ENCODE measurements around the gene GTF2H1. TPM values are rescaled to one million over a fixed set of nuclear protein-coding genes. Genes with fewer than 3 reads are reported as not detected.

Gene GTF2H1
- polyA plus RNA-seq, 1 of the 3 experiments (the other 2 are of a cell fraction) = 31.2 TPM

DNA sequence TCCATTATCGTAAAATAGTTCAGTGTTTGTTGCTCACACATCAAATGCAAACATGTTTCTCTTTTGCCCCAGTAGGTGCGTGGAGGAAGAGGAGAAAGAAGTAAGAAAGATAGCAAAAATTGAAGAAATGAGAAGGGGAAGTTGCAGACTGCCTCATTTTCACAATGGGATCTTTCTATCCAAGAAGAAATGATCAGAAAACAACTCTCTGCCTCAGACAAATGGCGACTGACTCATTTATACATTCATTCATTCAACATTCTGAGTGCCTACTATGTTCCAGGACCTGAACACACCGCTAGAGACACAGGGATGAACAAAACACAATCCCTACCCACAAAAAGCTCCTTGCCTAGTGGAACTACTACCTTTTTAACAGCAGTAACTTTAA, 794 bp upstream of the GTF2H1 start:
- peak overlapping the region; percentile 92 to 97 for H3K4me3 ChIP-seq (ENCODE audit: low read depth in 2 of 2, low read length in 1 of 2)
- peaks cover 8% of the 10 kb centered on the region for H3F3A ChIP-seq (replicated peaks; ENCODE audit: insufficient read depth)
- peak overlapping the region; percentile 86 for H3K4me2 ChIP-seq
- WGBS (ENCODE audit: low lambda C conversion rate) = under 1% methylated on average over 4 of the region's 4 CpGs
- peak overlapping the region; percentile 97 for H3K9ac ChIP-seq
- H3K27me3 ChIP-seq (ENCODE audit: insufficient read depth) = no peaks in the 10 kb centered on the region
- peak; percentile 9 for DNase-seq
- TF ChIP-seq, protein P1, sequence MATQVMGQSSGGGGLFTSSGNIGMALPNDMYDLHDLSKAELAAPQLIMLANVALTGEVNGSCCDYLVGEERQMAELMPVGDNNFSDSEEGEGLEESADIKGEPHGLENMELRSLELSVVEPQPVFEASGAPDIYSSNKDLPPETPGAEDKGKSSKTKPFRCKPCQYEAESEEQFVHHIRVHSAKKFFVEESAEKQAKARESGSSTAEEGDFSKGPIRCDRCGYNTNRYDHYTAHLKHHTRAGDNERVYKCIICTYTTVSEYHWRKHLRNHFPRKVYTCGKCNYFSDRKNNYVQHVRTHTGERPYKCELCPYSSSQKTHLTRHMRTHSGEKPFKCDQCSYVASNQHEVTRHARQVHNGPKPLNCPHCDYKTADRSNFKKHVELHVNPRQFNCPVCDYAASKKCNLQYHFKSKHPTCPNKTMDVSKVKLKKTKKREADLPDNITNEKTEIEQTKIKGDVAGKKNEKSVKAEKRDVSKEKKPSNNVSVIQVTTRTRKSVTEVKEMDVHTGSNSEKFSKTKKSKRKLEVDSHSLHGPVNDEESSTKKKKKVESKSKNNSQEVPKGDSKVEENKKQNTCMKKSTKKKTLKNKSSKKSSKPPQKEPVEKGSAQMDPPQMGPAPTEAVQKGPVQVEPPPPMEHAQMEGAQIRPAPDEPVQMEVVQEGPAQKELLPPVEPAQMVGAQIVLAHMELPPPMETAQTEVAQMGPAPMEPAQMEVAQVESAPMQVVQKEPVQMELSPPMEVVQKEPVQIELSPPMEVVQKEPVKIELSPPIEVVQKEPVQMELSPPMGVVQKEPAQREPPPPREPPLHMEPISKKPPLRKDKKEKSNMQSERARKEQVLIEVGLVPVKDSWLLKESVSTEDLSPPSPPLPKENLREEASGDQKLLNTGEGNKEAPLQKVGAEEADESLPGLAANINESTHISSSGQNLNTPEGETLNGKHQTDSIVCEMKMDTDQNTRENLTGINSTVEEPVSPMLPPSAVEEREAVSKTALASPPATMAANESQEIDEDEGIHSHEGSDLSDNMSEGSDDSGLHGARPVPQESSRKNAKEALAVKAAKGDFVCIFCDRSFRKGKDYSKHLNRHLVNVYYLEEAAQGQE (IDR thresholded peaks at IDR 0.05; ENCODE audit: low read depth, low read length) = no peak
- no peak for TF ChIP-seq RFX5 (IDR thresholded peaks at IDR 0.05; ENCODE audit: low read length)
- TF ChIP-seq, protein P2, sequence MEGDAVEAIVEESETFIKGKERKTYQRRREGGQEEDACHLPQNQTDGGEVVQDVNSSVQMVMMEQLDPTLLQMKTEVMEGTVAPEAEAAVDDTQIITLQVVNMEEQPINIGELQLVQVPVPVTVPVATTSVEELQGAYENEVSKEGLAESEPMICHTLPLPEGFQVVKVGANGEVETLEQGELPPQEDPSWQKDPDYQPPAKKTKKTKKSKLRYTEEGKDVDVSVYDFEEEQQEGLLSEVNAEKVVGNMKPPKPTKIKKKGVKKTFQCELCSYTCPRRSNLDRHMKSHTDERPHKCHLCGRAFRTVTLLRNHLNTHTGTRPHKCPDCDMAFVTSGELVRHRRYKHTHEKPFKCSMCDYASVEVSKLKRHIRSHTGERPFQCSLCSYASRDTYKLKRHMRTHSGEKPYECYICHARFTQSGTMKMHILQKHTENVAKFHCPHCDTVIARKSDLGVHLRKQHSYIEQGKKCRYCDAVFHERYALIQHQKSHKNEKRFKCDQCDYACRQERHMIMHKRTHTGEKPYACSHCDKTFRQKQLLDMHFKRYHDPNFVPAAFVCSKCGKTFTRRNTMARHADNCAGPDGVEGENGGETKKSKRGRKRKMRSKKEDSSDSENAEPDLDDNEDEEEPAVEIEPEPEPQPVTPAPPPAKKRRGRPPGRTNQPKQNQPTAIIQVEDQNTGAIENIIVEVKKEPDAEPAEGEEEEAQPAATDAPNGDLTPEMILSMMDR (IDR thresholded peaks at IDR 0.05) = peak; percentile 11; the same call in 1 of the 2 replicates
- CTCF ChIA-PET = interaction anchor here (1.2 to 1.5 kb wide), 2 partner anchors 32 to 206 kb away, joined by 4 read pairs; no protein-coding TSS in a partner anchor
- H2AFZ ChIP-seq (ENCODE audit: low read depth) = peak overlapping the region; percentile 96
- no peaks in the 10 kb centered on the region for H3K9me3 ChIP-seq
- H3K79me2 ChIP-seq (ENCODE audit: insufficient read depth) = peaks cover 91% of the 10 kb centered on the region
- peak overlapping the region; percentile 95 to 96 for H3K27ac ChIP-seq (ENCODE audit: low read depth in 2 of 2, low read length in 1 of 2)
- H3K4me1 ChIP-seq (ENCODE audit: control insufficient read depth in 1 of 2, insufficient read depth in 2 of 2, low read depth in 1 of 2, low read length in 1 of 2) = peaks cover 5 to 22% of the 10 kb centered on the region in 2 experiments; a peak in 3 of 4 replicates
- H3K36me3 ChIP-seq (replicated peaks in 1 of 2; ENCODE audit: control insufficient read depth in 1 of 2, insufficient read depth in 2 of 2, low read length in 1 of 2) = peaks cover 16 to 18% of the 10 kb centered on the region in 2 experiments
- H4K20me1 ChIP-seq (ENCODE audit: insufficient read depth) = peaks cover 6% of the 10 kb centered on the region; the same call in 1 of the 2 replicates
- POLR2A ChIA-PET = interaction anchor here (0.5 to 2.4 kb wide), 6 partner anchors 14 to 932 kb away, joined by 3 to 25 read pairs (median 4); partner anchors contain the start of genes LDHA and TSG101
- no peaks in the 10 kb centered on the region for H3K9me2 ChIP-seq

DNA sequence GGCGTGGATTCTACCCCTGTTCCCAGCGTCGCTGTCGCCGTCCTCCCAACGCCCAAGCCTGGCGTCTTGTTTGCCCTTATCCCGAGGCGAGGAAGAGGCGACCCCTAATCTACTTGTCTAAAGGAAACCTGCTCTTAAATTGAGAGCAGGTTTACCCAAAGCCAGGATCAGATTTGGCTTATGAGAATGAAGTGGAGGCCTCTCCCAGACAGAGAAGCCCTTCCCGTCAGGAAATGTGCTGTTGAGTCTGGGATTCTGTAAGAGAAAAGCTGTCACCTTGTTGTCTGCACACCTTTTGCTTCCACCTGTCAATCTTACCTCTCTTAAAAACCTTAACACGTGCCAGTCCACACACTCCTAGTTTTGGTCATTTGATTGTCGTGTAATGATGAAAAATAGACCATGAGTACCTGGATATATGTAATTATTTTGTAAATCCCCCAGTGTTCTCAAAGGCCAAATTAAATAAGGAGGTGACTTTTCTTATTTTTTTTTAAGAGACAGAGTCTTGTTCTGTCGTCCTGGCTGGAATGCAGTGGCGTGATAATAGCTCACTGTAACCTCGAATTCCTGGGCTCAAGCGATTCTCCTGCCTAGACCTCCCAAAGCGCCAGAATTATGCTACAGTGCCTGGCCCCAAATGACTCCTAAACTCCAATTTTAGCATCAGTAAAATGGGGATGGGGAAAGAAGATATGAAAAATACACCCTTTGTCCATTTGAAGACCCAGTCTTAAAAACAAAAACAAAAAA, 627 bp downstream of the GTF2H1 start:
- H3K4me2 ChIP-seq = peak overlapping the region; percentile 86
- H4K20me1 ChIP-seq (ENCODE audit: insufficient read depth) = peaks cover 6% of the 10 kb centered on the region; the same call in 1 of the 2 replicates
- H2AFZ ChIP-seq (ENCODE audit: low read depth) = no peak overlapping the region
- H3K4me1 ChIP-seq (ENCODE audit: control insufficient read depth in 1 of 2, insufficient read depth in 2 of 2, low read depth in 1 of 2, low read length in 1 of 2) = peaks cover 5 to 22% of the 10 kb centered on the region in 2 experiments; a peak in 3 of 4 replicates
- ChIA-PET CTCF (no interaction called here), POLR2A (no interaction called here)
- peaks cover 8% of the 10 kb centered on the region for H3F3A ChIP-seq (replicated peaks; ENCODE audit: insufficient read depth)
- no peak for TF ChIP-seq TAF1 (IDR thresholded peaks at IDR 0.05; ENCODE audit: borderline replicate concordance, low read depth, low read length)
- TF ChIP-seq SIN3A (IDR thresholded peaks at IDR 0.05; ENCODE audit: borderline replicate concordance, low read depth, low read length) = no peak
- TF ChIP-seq, protein P3, sequence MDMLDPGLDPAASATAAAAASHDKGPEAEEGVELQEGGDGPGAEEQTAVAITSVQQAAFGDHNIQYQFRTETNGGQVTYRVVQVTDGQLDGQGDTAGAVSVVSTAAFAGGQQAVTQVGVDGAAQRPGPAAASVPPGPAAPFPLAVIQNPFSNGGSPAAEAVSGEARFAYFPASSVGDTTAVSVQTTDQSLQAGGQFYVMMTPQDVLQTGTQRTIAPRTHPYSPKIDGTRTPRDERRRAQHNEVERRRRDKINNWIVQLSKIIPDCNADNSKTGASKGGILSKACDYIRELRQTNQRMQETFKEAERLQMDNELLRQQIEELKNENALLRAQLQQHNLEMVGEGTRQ (IDR thresholded peaks at IDR 0.05; ENCODE audit: borderline replicate concordance, low read depth, low read length) = no peak
- TF ChIP-seq, protein P1 (IDR thresholded peaks at IDR 0.05; ENCODE audit: low read depth, low read length) = no peak
- no peak for TF ChIP-seq RAD21 (IDR thresholded peaks at IDR 0.05; ENCODE audit: low read length)
- TF ChIP-seq NFIC (IDR thresholded peaks at IDR 0.05; ENCODE audit: borderline replicate concordance) = no peak
- TF ChIP-seq GATA2 (CRISPR knock-in tag; IDR thresholded peaks at IDR 0.05) = no peak
- no peak; the same call in 1 of the 2 replicates for TF ChIP-seq MXI1 (IDR thresholded peaks at IDR 0.05; ENCODE audit: low read depth, low read length)
- no peak for TF ChIP-seq YY1 (IDR thresholded peaks at IDR 0.05; ENCODE audit: low read depth)
- TF ChIP-seq, protein P4, sequence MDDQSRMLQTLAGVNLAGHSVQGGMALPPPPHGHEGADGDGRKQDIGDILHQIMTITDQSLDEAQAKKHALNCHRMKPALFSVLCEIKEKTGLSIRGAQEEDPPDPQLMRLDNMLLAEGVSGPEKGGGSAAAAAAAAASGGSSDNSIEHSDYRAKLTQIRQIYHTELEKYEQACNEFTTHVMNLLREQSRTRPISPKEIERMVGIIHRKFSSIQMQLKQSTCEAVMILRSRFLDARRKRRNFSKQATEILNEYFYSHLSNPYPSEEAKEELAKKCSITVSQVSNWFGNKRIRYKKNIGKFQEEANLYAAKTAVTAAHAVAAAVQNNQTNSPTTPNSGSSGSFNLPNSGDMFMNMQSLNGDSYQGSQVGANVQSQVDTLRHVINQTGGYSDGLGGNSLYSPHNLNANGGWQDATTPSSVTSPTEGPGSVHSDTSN (IDR thresholded peaks at IDR 0.05) = no peak
- no peaks in the 10 kb centered on the region for H3K27me3 ChIP-seq (ENCODE audit: insufficient read depth)
- 4% methylated on average over 17 of the region's 18 CpGs for WGBS (ENCODE audit: low lambda C conversion rate)
- peaks cover 23 to 28% of the 10 kb centered on the region in 2 experiments for H3K36me3 ChIP-seq (replicated peaks in 1 of 2; ENCODE audit: control insufficient read depth in 1 of 2, insufficient read depth in 2 of 2, low read length in 1 of 2)
- H3K79me2 ChIP-seq (ENCODE audit: insufficient read depth) = peaks cover 91% of the 10 kb centered on the region
- no peaks in the 10 kb centered on the region for H3K9me2 ChIP-seq
- peak overlapping the region; percentile 92 to 97 for H3K4me3 ChIP-seq (ENCODE audit: low read depth in 2 of 2, low read length in 1 of 2)
- H3K9me3 ChIP-seq = no peaks in the 10 kb centered on the region
- DNase-seq = no peak
- peak overlapping the region; percentile 95 to 96; a peak in 3 of 4 replicates for H3K27ac ChIP-seq (ENCODE audit: low read depth in 2 of 2, low read length in 1 of 2)
- peak overlapping the region; percentile 97 for H3K9ac ChIP-seq

Measured in SK-N-SH (cell line).